Loucy (cell line): ENCODE measurements around the gene EMSY.
A peak's percentile ranks its signal among the peaks of the same experiment; 100 is the strongest.

ENCODE experiments used
- H2AFZ ChIP-seq: fragments of 200-600 bp; sonication (generic); 2 replicates; pipeline ENCODE4 v1.6.0; 2016; ENCODE audit warnings: antibody characterized with exemption, mild to moderate bottlenecking, low read length, moderate library complexity
- H3F3A ChIP-seq: fragments of 200-600 bp; 2 replicates; pipeline ENCODE4 v1.6.0; 2016; ENCODE audit warnings: antibody characterized with exemption, low read depth, mild to moderate bottlenecking
- H3K27me3 ChIP-seq: fragments of 200-600 bp; sonication (generic); 2 replicates; pipeline ENCODE4 v1.6.1; 2014; ENCODE audit warnings: low read length, mild to moderate bottlenecking; ENCODE audit not compliant: insufficient read depth, poor library complexity, severe bottlenecking
- H3K36me3 ChIP-seq: fragments of 200-600 bp; sonication (generic); 2 replicates; pipeline ENCODE4 v1.6.1; 2016; ENCODE audit warnings: low read length; ENCODE audit not compliant: insufficient read depth
- H3K4me1 ChIP-seq: fragments of 200-600 bp; sonication (generic); 2 replicates; pipeline ENCODE4 v1.5.1; 2014; ENCODE audit warnings: low read length, mild to moderate bottlenecking; ENCODE audit not compliant: insufficient read depth, poor library complexity, severe bottlenecking
- H3K4me2 ChIP-seq: fragments of 200-600 bp; sonication (generic); 2 replicates; pipeline ENCODE4 v1.6.0; 2014; ENCODE audit warnings: antibody characterized with exemption, low read length, low read depth, mild to moderate bottlenecking; ENCODE audit not compliant: poor library complexity, severe bottlenecking
- H3K4me3 ChIP-seq: fragments of 200-600 bp; sonication (generic); 2 replicates; pipeline ENCODE4 v1.5.1; 2014; ENCODE audit warnings: low read length, mild to moderate bottlenecking, mixed read lengths; ENCODE audit not compliant: poor library complexity, severe bottlenecking
- H3K79me2 ChIP-seq: fragments of 200-600 bp; sonication (generic); 2 replicates; pipeline ENCODE4 v1.6.1; 2014; ENCODE audit warnings: low read length; ENCODE audit not compliant: insufficient read depth
- H3K9ac ChIP-seq: fragments of 200-600 bp; sonication (generic); 2 replicates; pipeline ENCODE4 v1.6.0; 2014; ENCODE audit warnings: mild to moderate bottlenecking, low read depth, low read length, moderate library complexity; ENCODE audit not compliant: poor library complexity, severe bottlenecking
- H3K9me2 ChIP-seq: fragments of 200-600 bp; sonication (generic); replicated peaks from 2 replicates; pipeline ENCODE4 v1.6.1; 2016; ENCODE audit warnings: low read depth, low read length, mixed read lengths
- H3K9me3 ChIP-seq: fragments of 200-600 bp; sonication (generic); 2 replicates; pipeline ENCODE4 v1.6.1; 2014; ENCODE audit warnings: mild to moderate bottlenecking, antibody characterized with exemption, low read length, low read depth; ENCODE audit not compliant: insufficient read depth
- H4K20me1 ChIP-seq: fragments of 200-600 bp; sonication (generic); 2 replicates; pipeline ENCODE4 v1.6.0; 2014; ENCODE audit warnings: antibody characterized with exemption, low read length, mild to moderate bottlenecking; ENCODE audit not compliant: insufficient read depth, poor library complexity, severe bottlenecking
- EZH2phosphoT487 ChIP-seq: fragments of 200-600 bp; IDR thresholded peaks from 2 replicates; pipeline ENCODE4 v1.6.1; 2018; ENCODE audit warnings: antibody characterized with exemption, mild to moderate bottlenecking, moderate library complexity, borderline replicate concordance
- TF ChIP-seq, protein P1 (sequence below): fragments of 200-600 bp; sonication (generic); conservative IDR thresholded peaks from 2 replicates; pipeline ENCODE4 v1.5.1; 2014; ENCODE audit warnings: mild to moderate bottlenecking, antibody characterized with exemption, low read length

The EMSY gene

GRCh38 chr11:76436020-76436419 is 8.8 kb upstream of the EMSY start:
- Histone ChIP-seq H3F3A (no peaks in the 10 kb centered on the region), H3K36me3 (no peaks in the 10 kb centered on the region), H3K79me2 (no peaks in the 10 kb centered on the region), H3K9me2 (no peaks in the 10 kb centered on the region), H3K27me3 (no peaks in the 10 kb centered on the region), H3K9me3 (no peaks in the 10 kb centered on the region), H4K20me1 (no peaks in the 10 kb centered on the region), H3K4me2 (no peak overlapping the region), H3K4me3 (no peak overlapping the region), H3K9ac (no peak overlapping the region), H2AFZ (no peak overlapping the region), H3K4me1 (no peaks in the 10 kb centered on the region)
- TF ChIP-seq EZH2phosphoT487: no peak
- TF ChIP-seq, protein P1, sequence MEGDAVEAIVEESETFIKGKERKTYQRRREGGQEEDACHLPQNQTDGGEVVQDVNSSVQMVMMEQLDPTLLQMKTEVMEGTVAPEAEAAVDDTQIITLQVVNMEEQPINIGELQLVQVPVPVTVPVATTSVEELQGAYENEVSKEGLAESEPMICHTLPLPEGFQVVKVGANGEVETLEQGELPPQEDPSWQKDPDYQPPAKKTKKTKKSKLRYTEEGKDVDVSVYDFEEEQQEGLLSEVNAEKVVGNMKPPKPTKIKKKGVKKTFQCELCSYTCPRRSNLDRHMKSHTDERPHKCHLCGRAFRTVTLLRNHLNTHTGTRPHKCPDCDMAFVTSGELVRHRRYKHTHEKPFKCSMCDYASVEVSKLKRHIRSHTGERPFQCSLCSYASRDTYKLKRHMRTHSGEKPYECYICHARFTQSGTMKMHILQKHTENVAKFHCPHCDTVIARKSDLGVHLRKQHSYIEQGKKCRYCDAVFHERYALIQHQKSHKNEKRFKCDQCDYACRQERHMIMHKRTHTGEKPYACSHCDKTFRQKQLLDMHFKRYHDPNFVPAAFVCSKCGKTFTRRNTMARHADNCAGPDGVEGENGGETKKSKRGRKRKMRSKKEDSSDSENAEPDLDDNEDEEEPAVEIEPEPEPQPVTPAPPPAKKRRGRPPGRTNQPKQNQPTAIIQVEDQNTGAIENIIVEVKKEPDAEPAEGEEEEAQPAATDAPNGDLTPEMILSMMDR: no peak

DNA sequence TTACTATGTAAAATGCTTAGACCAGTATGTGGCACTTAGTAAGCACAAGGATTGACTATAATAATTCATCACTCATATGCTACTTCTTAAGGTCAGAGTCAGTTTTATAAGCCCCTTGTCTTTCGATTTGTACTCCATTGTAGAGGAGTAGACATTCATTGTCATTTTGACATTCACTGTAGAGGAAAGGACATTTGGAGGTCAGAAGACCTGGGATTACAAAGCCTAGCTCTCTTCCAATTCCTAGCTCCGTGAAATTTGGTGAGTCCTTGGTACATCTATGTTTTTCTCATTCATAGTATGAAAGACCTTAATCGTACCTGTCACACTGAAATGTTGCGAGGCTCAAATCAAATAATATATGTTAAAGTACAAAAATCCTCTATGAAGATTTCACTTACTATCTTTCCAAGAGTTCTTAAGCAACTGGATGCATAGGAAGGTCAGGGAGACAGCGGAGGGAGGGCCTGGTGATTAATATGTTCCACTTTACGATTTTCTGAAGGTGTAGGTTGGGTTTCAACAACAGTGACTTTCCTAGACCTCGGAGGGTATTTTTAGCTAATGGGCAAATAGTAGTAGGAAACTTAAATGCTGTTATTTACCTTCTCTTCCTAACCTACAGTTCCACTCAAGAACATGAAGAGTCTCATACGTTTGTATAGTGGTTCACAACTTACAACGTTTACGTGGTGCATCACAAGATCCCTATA is 1.4 kb upstream of the EMSY start:
- 0 out of 2 replicates have a peak overlapping the region, but pooled peaks have one; percentile 93 for H2AFZ ChIP-seq
- TF ChIP-seq, protein P1: no peak
- no peak for TF ChIP-seq EZH2phosphoT487
- no peaks in the 10 kb centered on the region for H3K9me3 ChIP-seq
- H3K9ac ChIP-seq: peak overlapping the region; percentile 96
- peaks cover 27% of the 10 kb centered on the region for H4K20me1 ChIP-seq
- H3K4me3 ChIP-seq: peak overlapping the region; percentile 92
- H3F3A ChIP-seq: no peaks in the 10 kb centered on the region
- H3K36me3 ChIP-seq: no peaks in the 10 kb centered on the region
- no peaks in the 10 kb centered on the region for H3K9me2 ChIP-seq
- peak overlapping the region; percentile 79 for H3K4me2 ChIP-seq
- peaks cover 59% of the 10 kb centered on the region for H3K79me2 ChIP-seq
- H3K4me1 ChIP-seq: peaks cover 36% of the 10 kb centered on the region
- H3K27me3 ChIP-seq: no peaks in the 10 kb centered on the region

- no peaks in the 10 kb centered on the region for H3K27me3 ChIP-seq
- no peaks in the 10 kb centered on the region for H3K36me3 ChIP-seq
- no peaks in the 10 kb centered on the region for H3K9me3 ChIP-seq
- H3K9me2 ChIP-seq: no peaks in the 10 kb centered on the region
- H3K4me1 ChIP-seq: peaks cover 40% of the 10 kb centered on the region
- peak overlapping the region; percentile 93 for H2AFZ ChIP-seq
- H3K4me3 ChIP-seq: peak overlapping the region; percentile 92
- no peaks in the 10 kb centered on the region for H3F3A ChIP-seq
- H3K9ac ChIP-seq: peak overlapping the region; percentile 96
- peak overlapping the region; percentile 79 for H3K4me2 ChIP-seq
- TF ChIP-seq, protein P1: no peak
- TF ChIP-seq EZH2phosphoT487: no peak
- peaks cover 63% of the 10 kb centered on the region for H3K79me2 ChIP-seq
- peaks cover 31% of the 10 kb centered on the region for H4K20me1 ChIP-seq
These were observed 794 bp upstream of the EMSY start for GRCh38 chr11:76444065-76444383.
